Germinal center (tissue), 1 donor: ENCODE measurements around the gene CACNG7.
A peak's percentile ranks its signal among the peaks of the same experiment; 100 is the strongest.
"Not testable (repeated sequence)": the region's sequence is repeated elsewhere in the genome, so short reads cannot be mapped to it uniquely, and the experiment has no call there.

Experiments
- DNase-seq: peaks from one replicate; pipeline ENCODE4 v3.0.0; 2012; ENCODE audit warnings: mixed read lengths, low spot score

CACNG7 gene

DNA sequence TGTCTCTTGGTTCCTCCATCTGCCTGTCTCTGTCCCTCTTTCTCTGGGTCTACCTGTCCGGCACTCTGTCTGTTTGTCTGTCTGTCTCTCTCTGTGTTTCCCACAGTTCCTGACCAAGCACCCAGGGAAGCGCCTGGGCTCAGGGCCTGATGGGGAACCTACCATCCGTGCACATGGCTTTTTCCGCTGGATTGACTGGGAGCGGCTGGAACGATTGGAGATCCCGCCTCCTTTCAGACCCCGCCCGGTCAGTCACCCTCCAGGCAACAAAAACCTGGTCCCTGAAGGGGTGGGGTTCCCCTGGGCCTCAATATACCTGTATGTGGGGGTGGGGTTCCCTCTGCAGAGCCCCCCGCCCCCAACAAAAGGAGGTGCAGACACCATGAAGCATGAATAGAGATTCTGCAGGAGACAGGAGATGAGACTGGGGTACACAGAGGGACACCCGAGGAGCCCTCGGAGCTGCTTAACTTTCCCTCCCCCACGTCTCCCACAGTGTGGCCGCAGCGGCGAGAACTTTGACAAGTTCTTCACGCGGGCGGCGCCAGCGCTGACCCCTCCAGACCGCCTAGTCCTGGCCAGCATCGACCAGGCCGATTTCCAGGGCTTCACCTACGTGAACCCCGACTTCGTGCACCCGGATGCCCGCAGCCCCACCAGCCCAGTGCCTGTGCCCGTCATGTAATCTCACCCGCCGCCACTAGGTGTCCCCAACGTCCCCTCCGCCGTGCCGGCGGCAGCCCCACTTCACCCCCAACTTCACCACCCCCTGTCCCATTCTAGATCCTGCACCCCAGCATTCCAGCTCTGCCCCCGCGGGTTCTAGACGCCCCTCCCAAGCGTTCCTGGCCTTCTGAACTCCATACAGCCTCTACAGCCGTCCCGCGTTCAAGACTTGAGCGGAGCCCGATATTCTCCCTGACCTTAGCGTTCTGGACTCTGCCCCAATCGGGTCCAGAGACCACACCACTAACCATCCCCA is 2.6 kb upstream of the CACNG7 start:
- peak; percentile 83 for DNase-seq

DNA sequence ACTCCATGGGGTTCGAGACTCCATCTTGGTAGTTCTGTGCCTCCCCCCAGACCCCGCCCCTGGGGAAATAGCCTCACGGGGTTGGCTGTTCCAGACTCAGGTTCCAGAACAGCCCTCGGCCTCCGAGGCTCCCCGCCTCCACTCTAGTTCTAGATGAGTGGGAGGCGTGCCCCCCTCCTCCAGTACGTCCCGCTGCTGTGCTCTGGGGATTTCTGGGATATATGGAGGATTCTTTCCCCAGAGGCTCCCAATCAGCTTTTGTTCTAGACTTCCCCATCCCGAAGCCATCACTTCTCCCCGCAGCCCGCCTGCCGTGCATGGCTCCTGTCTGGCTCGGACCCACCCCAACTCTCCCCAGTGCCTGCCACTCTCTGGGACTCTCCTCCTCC is 1.9 kb upstream of the CACNG7 start:
- no peak for DNase-seq

DNA sequence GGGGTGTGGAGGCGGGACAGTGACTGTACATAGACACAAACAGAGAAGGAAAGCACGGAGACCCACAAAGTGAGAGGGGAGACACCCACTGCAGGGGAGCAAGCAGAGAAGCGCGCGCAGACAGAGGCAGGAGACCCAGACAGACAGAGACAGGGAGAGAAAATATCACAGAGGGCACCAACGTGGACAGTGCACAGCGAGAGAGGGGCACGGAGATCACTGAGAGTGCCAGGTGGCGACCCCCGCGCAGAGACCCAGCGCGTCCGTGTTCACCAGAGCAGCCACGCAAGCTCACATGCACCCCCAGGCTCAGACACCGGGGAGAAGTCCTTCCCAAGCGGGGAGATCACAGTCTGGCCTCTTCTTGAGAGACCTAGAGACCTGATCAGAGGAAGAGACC is 1.4 kb upstream of the CACNG7 start:
- no peak for DNase-seq

DNA sequence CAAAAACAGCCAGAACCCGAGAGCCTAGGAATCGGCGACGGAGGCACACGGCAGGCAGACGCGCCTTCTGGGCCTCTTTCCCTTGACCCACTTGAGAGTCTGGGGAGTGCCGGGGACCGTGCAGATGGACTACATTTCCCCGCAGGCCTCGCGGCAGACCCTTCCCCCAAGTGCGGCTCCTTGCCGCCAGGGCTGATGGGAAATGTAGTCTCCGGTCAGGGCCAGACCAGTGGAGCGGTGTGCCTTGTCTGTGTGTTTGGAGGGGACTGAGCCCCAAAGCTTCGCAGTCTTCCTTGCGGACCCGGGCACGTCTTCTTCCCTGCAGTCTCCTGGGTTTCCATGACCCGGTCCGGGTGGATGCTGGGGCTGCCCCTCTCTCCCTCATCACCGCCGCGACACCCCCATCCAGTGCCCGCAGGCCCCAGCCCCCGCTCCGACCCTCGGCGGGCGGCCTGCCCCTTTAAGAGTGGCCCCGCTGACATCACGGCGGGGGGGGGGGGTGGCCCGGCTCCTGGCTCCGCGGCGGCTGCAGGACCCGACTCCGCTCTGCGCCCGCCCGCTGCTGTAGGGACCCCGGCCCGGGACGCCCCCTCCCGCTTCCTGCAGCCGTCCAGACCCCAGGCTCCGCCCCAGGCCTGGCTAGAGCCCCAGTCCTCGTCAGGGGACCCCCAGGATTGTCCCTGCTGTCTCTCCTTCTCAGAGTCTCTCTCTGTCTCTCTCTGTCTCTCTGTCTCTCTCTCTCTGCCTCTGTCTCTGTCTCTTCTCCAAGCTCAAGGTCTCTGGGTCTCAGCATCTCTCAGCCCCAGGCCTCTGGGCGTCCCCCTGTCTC is 758 bp upstream of the CACNG7 start:
- DNase-seq = peak; percentile 65

DNA sequence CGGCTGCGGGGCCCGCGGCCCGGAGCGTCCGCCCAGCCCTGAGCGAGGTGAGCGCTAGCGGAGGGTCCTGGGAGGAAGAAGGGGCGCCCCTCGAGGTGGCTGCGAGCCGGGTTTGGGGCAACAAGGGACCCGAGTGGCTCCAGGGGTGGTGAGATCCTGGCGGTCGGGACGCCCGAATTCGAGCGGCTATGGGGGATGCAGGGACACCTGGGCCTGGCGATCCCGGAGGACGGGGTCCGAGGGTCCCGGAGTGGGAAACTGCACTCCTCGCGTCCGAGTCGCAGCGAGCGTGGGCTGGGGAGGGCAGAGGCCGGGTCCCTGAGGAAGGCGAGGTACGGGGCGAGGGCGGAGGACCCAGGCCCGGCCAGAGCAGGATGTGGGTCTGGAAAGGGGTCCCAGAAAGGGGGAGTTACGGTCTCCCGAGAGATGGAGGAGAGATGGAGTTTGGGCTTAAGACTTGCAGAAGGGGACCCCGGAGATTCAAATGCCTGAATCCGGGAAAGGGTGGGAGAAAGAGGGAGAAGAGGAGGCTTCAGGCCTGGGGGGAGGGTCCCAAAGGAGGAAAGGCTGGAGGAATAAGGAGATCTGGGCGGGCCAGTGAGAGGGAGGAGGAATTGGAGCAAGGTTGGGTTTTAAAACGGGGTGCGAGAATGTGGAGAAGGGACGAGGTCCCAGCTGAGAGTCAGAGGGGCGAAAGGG is 542 bp downstream of the CACNG7 start:
- no peak for DNase-seq

DNA sequence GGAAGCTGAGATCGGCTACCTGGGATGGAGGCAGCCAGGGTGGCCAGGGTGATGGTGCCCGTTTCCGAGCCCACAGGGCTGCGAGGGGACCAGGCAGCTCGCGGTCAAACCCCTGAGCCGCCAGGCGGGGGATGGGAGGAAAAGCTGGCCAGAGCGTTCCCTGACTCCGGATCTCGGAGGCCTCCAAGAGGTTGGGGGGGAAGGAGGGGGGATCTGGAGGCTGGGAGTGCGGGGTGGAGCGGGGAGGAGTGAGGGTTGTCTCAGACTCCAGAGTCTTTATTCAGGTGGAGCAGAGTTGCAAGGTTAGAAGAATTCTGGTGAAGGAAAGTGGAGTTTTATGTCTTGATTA is 1.1 kb downstream of the CACNG7 start:
- DNase-seq = no peak

DNA sequence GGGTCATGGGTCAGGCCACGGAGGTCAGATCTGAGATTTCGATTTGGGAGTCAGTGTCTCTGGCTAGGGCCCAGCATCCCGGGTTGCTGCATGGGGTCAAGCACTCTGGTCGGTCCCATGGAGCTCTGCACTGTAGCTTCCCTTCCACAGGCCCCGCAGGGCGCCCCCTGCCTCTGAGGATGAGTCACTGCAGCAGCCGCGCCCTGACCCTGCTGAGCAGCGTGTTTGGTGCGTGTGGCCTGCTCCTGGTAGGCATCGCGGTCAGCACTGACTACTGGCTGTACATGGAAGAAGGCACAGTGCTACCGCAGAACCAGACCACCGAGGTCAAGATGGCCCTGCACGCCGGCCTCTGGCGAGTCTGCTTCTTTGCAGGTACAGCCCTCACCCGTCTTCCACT is 3.6 kb downstream of the CACNG7 start:
- DNase-seq = no peak

DNA sequence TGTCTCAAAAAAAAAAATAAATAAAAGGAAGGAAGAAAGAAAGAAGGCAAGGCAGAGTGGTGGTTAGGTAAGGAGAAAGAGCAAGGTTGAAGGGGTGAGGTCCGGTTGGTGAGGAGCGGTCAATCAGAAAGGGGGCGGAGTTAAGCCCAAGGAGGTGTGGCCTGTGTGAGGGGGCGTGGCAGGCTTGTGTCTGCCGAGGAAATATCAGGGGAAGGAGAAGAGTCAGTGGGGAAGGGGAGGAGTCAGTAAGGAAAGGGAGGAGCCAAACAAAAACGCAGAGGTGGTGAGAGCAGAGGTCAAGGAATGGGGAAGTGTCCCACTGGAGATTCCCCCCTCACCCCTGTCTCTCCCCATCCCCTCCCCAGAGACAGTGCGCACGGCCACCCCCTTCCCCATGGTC is 5.9 kb downstream of the CACNG7 start:
- no peak for DNase-seq

DNA sequence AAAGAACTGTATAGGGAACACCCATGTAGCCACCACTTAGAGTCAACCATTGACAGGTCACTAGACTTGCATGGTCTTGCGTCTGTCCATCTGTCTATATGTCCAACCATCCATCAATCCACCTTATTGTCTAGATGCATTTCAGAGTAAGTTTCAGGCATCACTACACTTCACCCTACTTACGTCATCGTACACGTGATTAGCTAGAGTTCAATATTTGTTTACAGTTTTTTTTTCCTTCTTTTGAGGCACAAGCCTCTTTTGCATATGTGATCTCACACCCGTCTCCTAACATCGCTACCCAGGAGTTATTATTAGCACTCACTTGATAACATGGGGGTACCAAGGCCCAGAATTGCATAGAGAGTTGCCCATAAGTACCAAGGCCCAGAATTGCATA is 6.9 kb downstream of the CACNG7 start:
- DNase-seq = no peak

DNA sequence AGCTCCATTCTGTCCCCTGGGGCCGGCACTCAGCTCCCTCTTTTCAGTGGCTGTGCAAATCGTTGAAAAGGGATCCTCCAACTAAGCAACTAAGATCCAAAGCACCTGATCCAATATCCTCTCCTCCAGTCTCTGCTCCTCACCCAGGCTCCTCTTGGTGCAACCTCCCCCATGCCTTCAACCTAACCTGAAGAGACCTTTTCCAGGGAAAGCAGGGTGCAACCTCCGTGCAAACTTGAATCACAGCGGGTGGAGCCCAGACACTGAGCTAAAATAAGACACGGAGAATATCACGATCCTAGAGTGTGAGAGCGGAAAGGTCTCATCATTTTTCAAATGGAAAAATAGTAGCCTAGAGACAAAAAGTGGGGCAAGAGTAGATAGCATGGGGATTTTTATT is 8.3 kb downstream of the CACNG7 start:
- no peak for DNase-seq

DNA sequence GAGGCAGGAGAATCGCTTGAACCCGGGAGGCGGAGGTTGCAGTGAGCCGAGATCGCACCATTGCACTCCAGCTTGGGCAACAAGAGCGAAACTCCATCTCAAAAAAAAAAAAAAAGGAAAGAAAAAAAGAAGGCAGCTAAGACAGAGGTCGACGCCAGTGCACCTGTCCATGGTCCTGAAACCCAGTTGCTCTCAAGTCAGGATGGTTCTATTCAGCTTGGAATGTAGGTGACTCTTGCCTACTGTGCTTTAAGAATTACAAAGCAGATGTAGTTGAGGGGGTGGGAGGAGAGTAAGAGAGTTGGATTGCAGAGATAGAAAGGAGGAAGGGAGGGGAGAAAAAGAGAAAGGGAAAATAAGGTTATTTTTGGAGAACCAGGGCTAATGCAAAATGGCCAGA is 18.7 kb downstream of the CACNG7 start:
- DNase-seq = no peak

DNA sequence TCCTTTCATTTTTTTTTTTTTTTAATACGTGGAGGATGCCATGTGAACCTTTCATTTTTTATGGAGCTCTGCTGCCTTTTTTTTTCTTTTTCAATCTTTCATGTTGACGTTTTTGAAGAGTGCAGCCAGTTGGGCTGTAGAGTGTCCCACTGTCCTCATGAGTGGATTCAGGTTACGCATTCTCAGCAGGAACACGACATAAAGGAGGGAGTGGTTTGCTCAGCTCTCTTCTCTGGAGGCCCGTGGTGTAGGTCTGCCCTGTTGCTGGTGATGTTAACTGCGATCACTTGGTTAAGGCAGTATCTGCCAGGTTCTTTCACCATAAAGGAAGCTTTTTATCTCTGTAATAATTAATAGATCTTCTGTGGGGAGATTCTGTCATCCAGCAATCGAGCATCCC is 27.0 kb downstream of the CACNG7 start:
- DNase-seq = no peak

DNA sequence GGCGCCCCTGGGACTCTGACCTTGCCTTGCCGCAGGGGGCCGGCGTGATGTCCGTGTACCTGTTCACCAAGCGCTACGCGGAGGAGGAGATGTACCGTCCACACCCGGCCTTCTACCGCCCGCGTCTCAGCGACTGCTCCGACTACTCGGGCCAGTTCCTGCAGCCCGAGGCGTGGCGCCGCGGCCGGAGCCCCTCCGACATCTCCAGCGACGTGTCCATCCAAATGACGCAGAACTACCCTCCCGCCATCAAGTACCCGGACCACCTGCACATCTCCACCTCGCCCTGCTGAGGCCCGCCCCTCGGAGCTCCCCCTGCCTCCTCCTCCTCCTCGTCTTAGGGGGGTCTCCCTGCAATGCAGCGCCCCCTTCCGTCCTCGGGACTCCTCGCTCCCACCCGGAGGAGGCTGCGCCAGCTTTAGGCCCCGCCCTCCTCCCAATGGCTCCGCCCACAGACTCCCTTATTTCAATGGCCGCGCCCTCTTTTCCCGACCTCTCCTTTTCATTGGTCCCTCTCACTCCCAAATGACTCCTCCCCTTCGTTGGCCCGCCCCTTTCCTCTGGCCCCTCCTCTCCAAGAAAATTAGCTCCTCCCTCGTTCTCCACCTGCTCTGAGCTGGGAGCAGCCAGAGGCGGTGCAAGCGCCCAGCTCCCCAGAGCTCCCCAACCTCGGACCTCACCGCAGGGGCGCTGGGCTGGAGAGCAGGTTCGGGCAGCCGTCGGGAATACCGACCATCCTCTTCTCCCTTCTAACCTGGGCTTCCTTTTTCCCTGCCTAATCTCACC is 33.1 kb downstream of the CACNG7 start:
- DNase-seq = no peak

DNA sequence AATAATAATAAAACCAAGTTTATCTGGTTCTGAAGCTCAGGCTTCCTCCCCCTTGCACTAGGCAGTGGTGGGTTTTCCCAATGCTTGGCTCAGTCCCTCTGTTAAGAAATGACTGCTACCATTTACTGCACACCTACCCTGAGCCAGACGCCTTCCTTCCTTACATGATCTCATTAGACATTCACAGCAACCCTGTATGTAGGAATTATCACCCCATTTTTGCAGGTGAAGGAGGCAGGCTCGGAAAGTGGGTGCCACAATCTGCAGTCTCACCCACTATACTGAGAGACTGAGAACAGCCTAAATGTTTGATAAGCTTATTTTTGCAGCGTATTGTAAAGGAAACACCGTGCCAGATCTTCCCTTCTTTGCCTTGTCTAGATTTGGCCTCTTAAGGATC is 35.3 kb downstream of the CACNG7 start:
- no peak for DNase-seq

DNA sequence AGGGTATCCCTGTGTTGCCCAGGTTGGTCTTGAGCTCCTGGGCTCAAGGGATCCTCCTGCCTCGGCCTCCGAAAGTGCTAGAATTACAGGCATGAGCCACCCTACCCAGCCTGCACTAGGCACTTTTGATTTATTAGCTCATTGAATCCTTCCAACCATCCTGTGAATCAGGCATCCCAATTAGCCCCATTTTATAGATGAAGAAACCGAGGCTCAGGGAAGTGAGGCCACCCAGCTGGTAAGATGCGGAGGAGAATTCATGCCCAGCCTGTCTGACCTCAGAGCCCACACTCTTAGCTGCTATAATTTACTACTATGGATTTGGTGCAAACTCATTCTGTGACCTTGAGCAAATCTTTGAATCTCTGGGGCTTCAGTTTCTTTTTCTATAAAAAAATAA is 35.9 kb downstream of the CACNG7 start:
- no peak for DNase-seq

DNA sequence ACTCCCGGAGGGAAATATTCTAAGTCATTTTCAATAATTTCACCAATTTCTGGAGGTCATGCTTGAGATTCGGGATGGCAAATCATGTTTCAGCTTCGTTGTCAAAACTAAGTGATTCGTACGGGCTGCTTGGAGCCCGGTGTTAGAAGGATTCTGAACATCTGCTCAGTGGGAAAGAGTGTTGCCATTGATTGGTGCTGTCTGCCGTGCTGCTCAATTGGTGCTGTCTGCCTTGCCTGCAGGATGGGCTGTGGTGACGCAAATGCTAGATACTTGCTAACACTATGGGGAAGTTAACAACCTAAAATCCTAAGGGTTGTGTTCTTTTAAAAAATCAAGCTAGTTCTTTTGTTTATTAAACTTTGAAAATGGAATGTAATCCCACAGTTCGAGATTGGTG is 36.4 kb downstream of the CACNG7 start:
- no peak for DNase-seq

DNA sequence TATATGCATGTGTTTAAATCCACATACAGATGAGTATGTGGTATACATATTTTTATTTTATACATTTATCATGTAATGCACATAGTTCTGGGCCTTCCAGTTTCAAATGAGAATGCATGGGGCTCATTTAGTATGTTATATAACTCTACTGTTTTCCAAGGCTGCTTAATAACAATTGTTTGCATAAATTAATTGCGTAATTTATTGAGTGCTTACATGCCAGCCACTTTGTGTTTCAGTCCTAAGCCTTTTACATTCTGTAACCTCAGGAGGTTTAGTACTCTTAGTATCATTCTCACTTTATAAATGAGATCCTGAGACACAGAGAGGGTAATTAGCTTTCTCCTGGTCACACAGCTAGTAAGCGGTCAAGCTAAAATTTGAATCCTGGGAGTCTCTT is 36.9 kb downstream of the CACNG7 start:
- no peak for DNase-seq

DNA sequence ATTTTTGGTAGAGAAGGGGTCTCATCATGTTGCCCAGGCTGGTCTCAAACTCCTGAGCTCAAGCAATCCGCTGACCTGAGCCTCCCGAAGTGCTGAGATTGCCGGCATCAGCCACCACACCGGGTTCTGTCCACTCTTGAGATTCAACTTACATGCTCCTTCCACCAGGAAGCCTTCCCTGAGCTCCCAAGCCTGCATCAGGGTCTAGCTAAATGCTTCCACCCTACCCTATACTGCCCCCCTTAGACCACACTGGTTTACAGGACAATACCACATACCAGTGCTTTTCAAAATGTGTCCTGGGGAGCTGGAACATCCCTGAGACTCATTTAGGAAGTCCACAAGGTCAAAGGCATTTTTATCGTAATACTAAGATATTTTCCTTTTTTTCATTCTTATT is 38.5 kb downstream of the CACNG7 start:
- no peak for DNase-seq

DNA sequence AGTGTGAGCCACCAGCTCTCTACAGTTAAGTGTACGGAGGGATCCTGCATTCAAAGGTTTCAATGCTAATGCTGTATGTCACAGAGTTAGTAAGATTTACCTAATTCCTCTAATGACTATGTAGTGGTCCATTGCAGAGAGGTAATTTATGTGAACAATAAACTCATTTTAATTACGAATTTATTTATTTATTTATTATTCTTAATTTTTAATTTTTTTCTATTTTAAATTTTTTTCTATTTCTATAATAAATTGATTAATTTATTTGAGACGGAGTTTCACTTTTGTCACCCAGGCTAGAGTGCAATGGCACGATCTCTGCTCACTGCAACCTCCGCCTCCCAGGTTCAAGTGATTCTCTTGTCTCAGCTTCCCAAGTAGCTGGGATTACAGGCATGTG is 39.5 kb downstream of the CACNG7 start:
- not testable (repeated sequence) for DNase-seq

DNA sequence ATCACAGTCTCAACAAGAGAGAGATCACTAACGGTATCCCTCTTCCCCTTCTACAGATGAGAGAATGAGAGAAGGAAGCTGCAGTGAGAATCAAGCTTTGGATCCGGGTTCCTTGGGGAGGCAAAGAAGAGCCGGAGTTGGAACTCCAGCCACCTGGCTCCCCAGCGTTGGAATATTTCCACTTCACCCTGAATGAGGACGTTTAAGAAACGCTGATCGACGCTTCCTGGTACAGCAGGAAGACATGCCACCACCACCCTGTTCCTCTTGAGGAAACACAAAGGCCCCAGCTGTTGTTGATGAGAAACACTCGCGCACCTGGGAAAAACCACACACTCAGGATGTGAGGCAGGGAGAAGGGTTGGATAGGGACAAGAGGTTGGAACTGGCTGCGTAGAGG is 42.4 kb downstream of the CACNG7 start:
- no peak for DNase-seq

DNA sequence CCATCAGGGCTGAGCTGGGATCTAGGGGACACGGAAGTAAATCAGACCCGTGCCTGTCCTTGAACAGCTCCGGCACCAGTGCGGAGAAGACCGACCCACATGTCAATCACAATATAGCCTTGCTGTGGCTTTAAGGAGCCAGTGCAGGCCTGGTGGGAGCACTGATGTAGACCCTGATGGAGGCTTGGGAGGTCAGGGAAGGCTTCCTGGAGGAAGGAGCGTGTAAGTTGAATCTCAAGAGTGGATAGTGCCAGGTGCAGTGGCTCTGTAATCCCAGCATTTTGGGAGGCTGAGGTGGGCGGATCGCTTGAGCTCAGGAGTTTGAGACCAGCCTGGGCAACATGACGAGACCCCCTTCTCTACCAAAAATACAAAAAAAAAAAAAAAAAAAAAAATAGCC is 42.9 kb downstream of the CACNG7 start:
- DNase-seq = no peak

DNA sequence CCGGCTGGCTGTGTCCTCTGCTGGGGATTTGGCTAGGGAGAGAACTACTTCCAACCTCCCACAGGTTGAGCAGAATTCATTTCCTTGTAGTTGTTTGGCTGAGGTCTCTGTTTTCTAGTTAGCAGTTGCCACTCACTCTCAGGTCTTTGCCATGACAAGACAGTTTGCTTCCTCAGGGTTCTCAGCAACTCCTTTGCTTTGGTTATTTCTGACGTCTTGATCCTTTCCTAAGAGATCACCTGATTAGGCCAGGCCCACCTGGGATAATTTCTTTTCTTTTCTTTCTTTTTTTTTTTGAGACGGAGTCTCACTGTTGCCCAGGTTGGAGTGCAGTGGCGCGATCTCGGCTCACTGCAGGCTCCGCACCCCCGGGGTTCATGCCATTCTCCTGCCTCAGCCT is 44.3 kb downstream of the CACNG7 start:
- DNase-seq = no peak
